Measurements from ENCODE around the gene CLEC4G. TPM values are rescaled to one million over a fixed set of nuclear protein-coding genes. Genes with fewer than 3 reads are reported as not detected.

The CLEC4G gene
- polyA plus RNA-seq, 1 experiment: not detected

GRCh38 chr19:7709932-7710460, 21.9 kb downstream of the CLEC4G start:
- TF ChIP-seq CTCF (IDR thresholded peaks at IDR 0.05; ENCODE audit: low read depth, low read length): no peak
- no peak for DNase-seq (ENCODE audit: low read depth, low spot score)

GRCh38 chr19:7706955-7707456, 24.9 kb downstream of the CLEC4G start:
- Histone ChIP-seq H3K27ac (ENCODE audit: low read depth, low read length) (no peak overlapping the region), H3K4me3 (ENCODE audit: low read depth, low read length) (no peak overlapping the region), H3K9me3 (ENCODE audit: control insufficient read depth, insufficient read depth, low read length) (no peaks in the 10 kb centered on the region), H3K27me3 (ENCODE audit: control insufficient read depth, insufficient read depth, low read length) (peaks cover 7% of the 10 kb centered on the region)
- TF ChIP-seq CTCF (IDR thresholded peaks at IDR 0.05; ENCODE audit: low read depth, low read length): no peak
- ChIA-PET CTCF (no interaction called here), POLR2A (no interaction called here)
- no peak for DNase-seq (ENCODE audit: low read depth, low spot score)

More at GRCh38 chr19:7709932-7710460, 21.9 kb downstream of the CLEC4G start:
- Histone ChIP-seq H3K9me3 (ENCODE audit: control insufficient read depth, insufficient read depth, low read length) (no peaks in the 10 kb centered on the region), H3K27me3 (ENCODE audit: control insufficient read depth, insufficient read depth, low read length) (peaks cover 7% of the 10 kb centered on the region), H3K4me3 (ENCODE audit: low read depth, low read length) (no peak overlapping the region), H3K27ac (ENCODE audit: low read depth, low read length) (no peak overlapping the region)
- POLR2A ChIA-PET: no interaction called here
- CTCF ChIA-PET: no interaction called here

GRCh38 chr19:7706188-7706954, 25.5 kb downstream of the CLEC4G start:
- Histone ChIP-seq H3K9me3 (ENCODE audit: control insufficient read depth, insufficient read depth, low read length) (no peaks in the 10 kb centered on the region), H3K27ac (ENCODE audit: low read depth, low read length) (no peak overlapping the region), H3K27me3 (ENCODE audit: control insufficient read depth, insufficient read depth, low read length) (peaks cover 7% of the 10 kb centered on the region), H3K4me3 (ENCODE audit: low read depth, low read length) (no peak overlapping the region)
- ChIA-PET POLR2A (no interaction called here), CTCF (no interaction called here)
- no peak for DNase-seq (ENCODE audit: low read depth, low spot score)
- TF ChIP-seq CTCF (IDR thresholded peaks at IDR 0.05; ENCODE audit: low read depth, low read length): no peak

GRCh38 chr19:7705387-7706187, 26.3 kb downstream of the CLEC4G start:
- H3K27me3 ChIP-seq (ENCODE audit: control insufficient read depth, insufficient read depth, low read length): peaks cover 7% of the 10 kb centered on the region
- no peak for TF ChIP-seq CTCF (IDR thresholded peaks at IDR 0.05; ENCODE audit: low read depth, low read length)
- no peak overlapping the region for H3K4me3 ChIP-seq (ENCODE audit: low read depth, low read length)
- POLR2A ChIA-PET: no interaction called here
- no peak for DNase-seq (ENCODE audit: low read depth, low spot score)
- CTCF ChIA-PET: no interaction called here
- H3K27ac ChIP-seq (ENCODE audit: low read depth, low read length): no peak overlapping the region
- no peaks in the 10 kb centered on the region for H3K9me3 ChIP-seq (ENCODE audit: control insufficient read depth, insufficient read depth, low read length)

Measured in AG04450 (cell line).